Vagina (tissue), 2 donors: Measurements from ENCODE around the gene LRRC74A.

ENCODE experiments used
- CTCF ChIP-seq, 3 experiments: fragments of 450-650 bp in 2 of 3; fragments of 200-600 bp in 1 of 3; sonication (generic) in 1 of 3; IDR thresholded peaks; one replicate each; pipeline ENCODE4 v1.5.1; 2017 to 2019; ENCODE audit warnings: antibody characterized with exemption in 3 of 3, mild to moderate bottlenecking in 2 of 3, moderate library complexity in 2 of 3
- POLR2A ChIP-seq, 2 donors: fragments of 450-650 bp; IDR thresholded peaks; one replicate each; pipeline ENCODE4 v1.6.1; 2017; ENCODE audit warnings: antibody characterized with exemption in 2 of 2, mild to moderate bottlenecking in 2 of 2, moderate library complexity in 2 of 2
- POLR2AphosphoS5 ChIP-seq, 2 donors: sonication (generic); formaldehyde crosslinking; IDR thresholded peaks; one replicate each; pipeline ENCODE4 v1.9.0; 2017; ENCODE audit warnings: antibody characterized with exemption in 2 of 2, mild to moderate bottlenecking in 2 of 2, low read depth in 1 of 2; ENCODE audit not compliant: insufficient read depth in 1 of 2

- TF ChIP-seq POLR2A (IDR thresholded peaks at IDR 0.05) (no peak), CTCF (IDR thresholded peaks at IDR 0.05) (no peak), POLR2AphosphoS5 (IDR thresholded peaks at IDR 0.05; ENCODE audit: insufficient read depth in 1 of 2, low read depth in 1 of 2) (no peak)
Observed at GRCh38 chr14:76820700-76821099, 5.5 kb upstream of the LRRC74A start.
